Hematopoietic multipotent progenitor cell treated with erythropoietin and hydrocortisone succinate and interleukin-3 and kit ligand, for 8 days (in vitro differentiated cells): ENCODE results near the gene RAB27B.
"Not testable (repeated sequence)": the region's sequence is repeated elsewhere in the genome, so short reads cannot be mapped to it uniquely, and the experiment has no call there.

Experiments used
- DNase-seq: peaks from one replicate; pipeline ENCODE4 v3.0.0-alpha.2; 2015

Gene RAB27B

GRCh38 chr18:54820785-54821275, 7.4 kb upstream of the RAB27B start:
- DNase-seq = not testable (repeated sequence)

- DNase-seq = no peak
These were observed 5.1 kb upstream of the RAB27B start for GRCh38 chr18:54822872-54823845.

GRCh38 chr18:54824761-54825160, 3.5 kb upstream of the RAB27B start:
- no peak for DNase-seq

GRCh38 chr18:54825601-54826344, 2.5 kb upstream of the RAB27B start:
- DNase-seq = no peak

DNA sequence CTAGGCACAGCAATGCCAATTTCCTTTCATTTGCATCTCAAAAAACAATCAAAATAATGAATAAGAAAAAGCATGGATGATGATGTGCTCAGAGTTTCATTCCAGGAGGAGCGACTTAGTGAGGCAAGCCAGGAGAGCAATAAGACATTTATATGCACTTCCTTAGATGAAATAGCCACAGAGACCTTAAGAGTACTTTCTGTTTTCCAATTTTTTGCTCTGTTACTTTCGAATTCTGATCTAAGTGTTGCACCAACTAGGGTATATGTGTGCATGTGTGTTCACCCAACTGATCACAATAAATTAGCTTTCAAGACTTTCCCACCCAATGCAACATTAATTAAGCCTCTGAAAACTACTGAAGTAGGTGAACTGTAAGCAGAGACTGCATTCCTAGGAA, 709 bp downstream of the RAB27B start:
- peak; percentile 23 for DNase-seq

- DNase-seq = peak; percentile 27
These were observed 1.6 kb downstream of the RAB27B start for GRCh38 chr18:54829856-54830255.

DNA sequence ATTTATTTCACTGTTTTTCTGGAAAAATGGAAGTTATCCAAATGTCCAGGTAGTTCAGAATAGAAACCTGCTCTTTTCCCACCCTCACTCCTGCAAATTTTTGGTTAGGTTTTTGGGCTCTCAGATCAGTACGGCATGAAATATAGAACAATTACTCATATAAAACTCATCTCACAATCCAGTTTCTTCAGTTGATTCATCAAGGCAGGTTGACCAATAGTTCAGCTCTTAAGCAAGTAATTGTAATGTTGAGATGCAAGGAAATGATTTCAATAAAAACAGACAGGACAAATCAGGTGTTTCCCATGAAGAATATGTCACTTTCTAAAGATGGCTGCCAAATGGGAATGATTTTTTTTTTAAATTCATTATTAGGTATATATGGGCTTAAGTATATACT, 2.0 kb downstream of the RAB27B start:
- DNase-seq = no peak

GRCh38 chr18:54830866-54831265, 2.6 kb downstream of the RAB27B start:
- DNase-seq = peak; percentile 54

DNA sequence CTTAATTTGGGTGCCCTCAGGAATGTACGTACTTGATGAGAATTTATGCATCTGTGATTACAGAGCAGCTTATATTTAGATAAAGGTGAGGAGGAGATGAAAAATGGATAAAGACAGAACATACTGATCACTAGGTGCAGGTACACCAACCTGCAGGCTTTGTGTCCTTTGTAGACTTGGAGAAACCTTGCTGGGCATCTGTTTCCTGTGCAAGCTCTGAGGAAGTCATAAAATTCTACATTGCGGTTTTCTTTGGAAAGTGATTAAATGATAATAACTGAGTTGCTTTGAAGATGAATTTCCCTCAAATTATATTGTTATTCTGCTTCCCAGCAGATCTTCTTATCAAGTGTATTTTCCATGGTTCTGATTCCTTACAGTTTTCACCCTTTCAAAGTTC, 7.7 kb downstream of the RAB27B start:
- DNase-seq = peak; percentile 44

- peak; percentile 34 for DNase-seq
These were observed 15.0 kb downstream of the RAB27B start for GRCh38 chr18:54843314-54843713.

GRCh38 chr18:54845787-54846186, 17.5 kb downstream of the RAB27B start:
- no peak for DNase-seq

DNA sequence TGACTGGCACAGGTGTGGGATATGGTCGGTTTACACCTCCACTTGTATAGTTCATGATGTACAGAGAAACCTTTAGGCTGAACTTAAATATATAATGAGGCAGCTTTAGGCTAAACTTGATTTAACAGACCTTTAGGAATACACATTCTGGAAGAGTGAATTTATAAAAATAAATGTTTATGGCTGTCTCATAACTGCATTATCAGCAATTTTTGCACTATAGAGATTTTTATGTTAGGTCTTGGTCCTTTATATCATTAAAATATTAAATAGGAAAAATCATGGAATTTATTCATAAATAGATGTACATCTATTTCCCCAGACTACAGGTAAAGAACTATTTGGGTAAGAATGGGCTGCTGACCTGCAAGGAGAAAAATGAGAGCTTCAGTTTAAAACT, 19.8 kb downstream of the RAB27B start:
- no peak for DNase-seq

DNA sequence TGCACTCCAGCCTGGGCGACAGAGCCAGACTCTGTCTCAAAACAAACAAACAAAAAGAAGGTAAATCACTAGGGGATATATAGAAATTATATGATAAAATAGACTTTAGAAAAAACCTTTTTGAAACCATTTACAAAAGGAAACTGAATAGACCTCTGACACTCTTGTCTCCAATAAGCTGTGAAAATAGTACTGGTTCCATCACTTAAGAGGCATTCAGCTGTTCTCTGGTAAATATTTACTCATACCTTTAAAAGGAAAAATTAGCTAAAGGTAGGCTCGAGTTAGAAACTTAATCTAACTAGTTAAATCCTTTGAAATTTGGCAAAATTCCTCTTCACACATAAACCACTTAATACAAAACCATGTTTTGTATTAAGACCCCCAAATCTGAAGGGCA, 21.4 kb downstream of the RAB27B start:
- DNase-seq = no peak

DNA sequence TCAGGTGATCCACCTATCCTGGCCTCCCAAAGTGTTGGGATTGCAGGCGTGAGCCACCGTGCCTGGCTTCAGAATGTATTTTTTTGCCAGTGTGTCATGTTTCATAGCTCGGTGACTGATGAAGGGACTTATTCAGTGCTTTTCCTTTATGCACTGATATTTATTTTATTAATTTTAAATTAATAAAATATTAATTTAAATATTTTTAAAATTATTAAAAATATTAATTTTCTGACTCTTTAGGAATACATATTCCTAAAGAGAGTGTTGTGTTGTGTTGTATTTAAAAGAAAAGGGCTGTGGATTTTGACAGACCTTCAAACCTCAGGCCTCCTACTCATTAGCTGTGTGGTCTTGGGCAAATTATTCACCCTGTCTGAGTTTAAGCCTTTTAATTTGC, 22.3 kb downstream of the RAB27B start:
- no peak for DNase-seq

DNA sequence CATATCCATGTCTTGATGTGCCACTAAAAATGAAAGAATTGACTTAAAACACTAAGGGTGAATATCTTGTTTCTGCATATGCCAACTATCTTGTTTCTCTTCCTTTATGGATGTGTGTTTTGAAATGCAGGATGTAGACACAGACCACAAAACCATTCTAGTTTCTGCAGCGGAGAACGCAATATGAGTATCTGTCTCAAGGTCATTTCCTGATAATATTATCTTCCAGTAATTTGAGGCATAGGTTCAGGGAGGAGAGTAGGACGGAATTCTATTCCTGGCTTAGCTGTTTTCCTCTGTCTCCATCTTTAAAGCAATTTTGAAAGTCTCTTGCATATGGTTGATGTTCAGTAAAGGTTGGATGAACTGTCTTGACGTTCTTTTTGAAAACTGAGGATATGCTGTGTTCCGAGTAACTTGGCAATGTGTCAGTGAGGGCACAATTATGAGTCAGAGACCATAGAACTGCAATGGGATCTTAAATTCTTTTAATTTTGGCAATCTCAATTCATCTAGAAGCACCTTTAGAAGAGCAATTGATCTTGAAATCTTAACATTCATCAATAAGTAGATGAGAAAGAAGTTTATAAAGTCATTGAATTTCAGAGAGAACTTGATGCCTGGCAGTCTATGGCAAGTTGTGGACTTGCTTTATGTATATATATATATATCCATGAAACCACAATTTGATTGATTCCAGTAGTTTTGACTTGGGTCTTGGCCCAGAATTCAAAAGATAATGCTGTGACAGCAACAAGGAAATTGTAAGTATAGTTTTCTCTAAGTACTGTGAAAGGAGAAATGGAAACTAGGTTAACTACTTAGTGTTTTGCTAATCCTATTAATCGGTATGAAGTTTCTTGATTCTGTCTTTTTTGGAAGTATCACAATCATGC, 24.8 kb downstream of the RAB27B start:
- peak; percentile 62 for DNase-seq

DNA sequence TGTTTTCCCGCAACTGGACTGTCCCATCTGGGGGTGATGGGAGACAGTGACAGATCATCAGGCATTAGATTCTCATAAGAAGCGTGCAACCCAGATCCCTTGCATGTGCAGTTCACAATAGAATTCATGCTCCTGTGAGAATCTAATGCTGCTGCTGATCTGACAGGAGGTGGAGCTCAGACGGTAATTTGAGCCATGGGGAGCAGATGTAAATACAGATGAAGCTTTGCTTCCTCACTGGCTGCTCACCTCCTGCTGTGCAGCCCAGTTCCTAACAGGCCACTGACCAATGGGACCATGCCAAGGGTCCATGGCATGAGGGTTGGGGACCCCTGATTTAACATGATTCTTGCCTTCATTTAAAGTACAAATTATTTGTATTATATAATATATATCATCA, 26.8 kb downstream of the RAB27B start:
- DNase-seq = not testable (repeated sequence)

DNA sequence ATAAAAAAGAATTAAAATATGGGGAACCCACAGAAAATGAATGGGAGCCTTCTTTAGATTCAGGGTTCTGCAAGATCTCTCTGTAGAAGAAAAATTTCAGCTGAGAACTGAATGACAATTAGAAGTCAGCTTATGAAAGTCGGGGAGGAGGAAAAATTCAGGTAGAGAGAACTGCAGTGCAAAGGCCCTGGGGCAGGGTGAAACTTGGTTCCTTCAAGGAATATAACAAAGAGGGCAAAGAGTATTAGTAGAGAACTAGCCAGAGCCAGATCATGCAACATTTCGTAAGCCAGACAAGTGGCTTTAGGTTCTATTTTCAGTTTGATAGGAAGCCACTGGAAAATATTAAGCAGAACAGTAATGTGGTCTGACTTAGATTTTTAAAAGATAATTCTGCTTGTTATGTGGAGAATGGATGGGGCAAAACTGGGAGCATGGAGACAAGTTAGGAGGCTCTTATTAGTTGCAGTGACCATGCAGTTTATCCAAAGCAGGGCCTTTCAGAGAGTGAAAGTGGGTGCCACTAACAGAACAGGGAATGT, 27.9 kb downstream of the RAB27B start:
- peak; percentile 26 for DNase-seq

- no peak for DNase-seq
These were observed 29.2 kb downstream of the RAB27B start for GRCh38 chr18:54857499-54857898.

DNA sequence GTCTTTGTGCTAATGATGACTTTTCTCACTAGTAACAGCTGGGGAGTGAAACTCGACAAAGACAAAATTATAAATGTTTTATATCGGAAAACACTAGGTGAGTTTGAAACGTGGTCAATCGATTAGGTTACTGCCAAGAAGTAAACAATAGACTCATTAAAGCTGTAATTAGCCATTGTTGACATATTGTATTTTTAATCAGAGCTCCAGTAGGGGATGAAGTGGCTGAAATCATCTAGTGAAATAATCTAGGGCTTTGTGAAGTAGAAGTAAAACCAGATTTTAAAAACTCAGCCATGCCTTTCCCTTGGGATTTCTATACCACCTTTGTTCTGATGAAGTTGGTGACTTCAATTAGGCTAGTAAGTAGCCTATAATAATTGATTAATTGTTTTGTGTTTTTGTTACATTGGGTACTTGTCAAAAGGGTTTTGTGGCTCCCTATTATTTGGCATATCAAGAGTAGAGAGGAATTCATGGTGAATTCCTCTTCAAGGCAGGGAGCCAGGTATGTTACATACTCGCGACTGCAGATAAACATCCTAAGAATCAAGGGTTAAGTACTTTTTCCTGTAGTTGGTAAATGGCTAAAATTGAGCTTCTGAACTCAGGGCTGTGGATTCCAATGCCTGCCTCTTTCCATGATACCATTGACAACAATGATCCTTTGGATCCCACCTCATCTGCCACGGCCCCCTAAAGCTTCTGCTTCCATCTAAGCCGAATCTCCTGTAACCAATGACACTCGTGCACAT, 31.6 kb downstream of the RAB27B start:
- no peak for DNase-seq

GRCh38 chr18:54860941-54861340, 32.7 kb downstream of the RAB27B start:
- DNase-seq = peak; percentile 45

- peak; percentile 93 for DNase-seq
These were observed 38.9 kb downstream of the RAB27B start for GRCh38 chr18:54867131-54867530.

DNA sequence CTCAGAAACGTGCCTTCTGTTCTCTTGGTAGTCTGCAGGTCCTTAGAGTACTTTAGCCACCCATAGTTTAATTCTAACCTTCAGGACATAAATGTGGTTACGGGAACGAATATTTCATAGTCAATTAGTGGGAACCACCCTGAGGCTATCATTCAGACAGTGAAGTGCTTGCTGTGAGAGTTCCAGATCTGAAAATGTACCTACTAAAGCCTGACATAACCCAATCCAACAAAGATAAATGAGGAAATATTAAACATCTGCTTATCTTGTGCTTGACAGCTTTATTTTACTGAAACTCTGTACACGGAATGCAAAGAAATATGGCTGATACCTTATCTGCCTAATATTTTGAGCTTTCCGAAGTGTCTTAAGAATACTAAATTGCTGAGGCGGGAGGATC, 43.0 kb downstream of the RAB27B start:
- peak; percentile 96 for DNase-seq
